ENCODE measurements around the gene CCDC88B.
"Not testable (repeated sequence)": the region's sequence is repeated elsewhere in the genome, so short reads cannot be mapped to it uniquely, and the experiment has no call there.

CCDC88B gene

GRCh38 chr11:64305691-64306562 lies 34.1 kb upstream of the CCDC88B start:
- DNase-seq, result peak; percentile 95

GRCh38 chr11:64306563-64306875 lies 33.5 kb upstream of the CCDC88B start:
- DNase-seq, result no peak

GRCh38 chr11:64306876-64307622 lies 33.0 kb upstream of the CCDC88B start:
- DNase-seq, result no peak

GRCh38 chr11:64307795-64308194 lies 32.2 kb upstream of the CCDC88B start:
- not testable (repeated sequence) for DNase-seq

- DNase-seq, result no peak
These were observed 27.1 kb upstream of the CCDC88B start for GRCh38 chr11:64312947-64313346.

GRCh38 chr11:64313491-64314145 lies 26.4 kb upstream of the CCDC88B start:
- DNase-seq, result no peak

- DNase-seq, result peak; percentile 1
These were observed 25.7 kb upstream of the CCDC88B start for GRCh38 chr11:64314146-64314804.

GRCh38 chr11:64314805-64315561 lies 25.0 kb upstream of the CCDC88B start:
- no peak for DNase-seq

- DNase-seq, result peak; percentile 5
These were observed 24.1 kb upstream of the CCDC88B start for GRCh38 chr11:64315667-64316526.

- DNase-seq, result peak; percentile 87
These were observed 23.2 kb upstream of the CCDC88B start for GRCh38 chr11:64316672-64317324.

- DNase-seq, result peak; percentile 100
These were observed 22.6 kb upstream of the CCDC88B start, which contains the start of gene TRMT112 for GRCh38 chr11:64317325-64317960. Gene TRMT112 (minus strand): TSS chr11:64317559. CDS start chr11:64317526, 33 bp downstream.

GRCh38 chr11:64317961-64318765 lies 21.8 kb upstream of the CCDC88B start, which contains the start of gene PRDX5:
Gene PRDX5 (plus strand): TSS chr11:64318121. CDS start chr11:64318216, 95 bp downstream.
- DNase-seq, result peak; percentile 99

- peak; percentile 34 for DNase-seq
These were observed 20.9 kb upstream of the CCDC88B start for GRCh38 chr11:64318766-64319761.

- peak; percentile 2 for DNase-seq
These were observed 19.4 kb upstream of the CCDC88B start for GRCh38 chr11:64320556-64320955.

- DNase-seq, result peak; percentile 2
These were observed 19.0 kb upstream of the CCDC88B start for GRCh38 chr11:64321026-64321425.

- DNase-seq, result peak; percentile 42
These were observed 18.5 kb upstream of the CCDC88B start for GRCh38 chr11:64321533-64321932.

- peak; percentile 3 for DNase-seq
These were observed 17.1 kb upstream of the CCDC88B start for GRCh38 chr11:64322925-64323260.

GRCh38 chr11:64323373-64323772 lies 16.6 kb upstream of the CCDC88B start:
- DNase-seq, result no peak

All from RPMI8226 (cell line).